HG03439 (cell line): ENCODE measurements around the gene HRAS.
A peak's percentile ranks its signal among the peaks of the same experiment; 100 is the strongest.
"Not testable (repeated sequence)": the region's sequence is repeated elsewhere in the genome, so short reads cannot be mapped to it uniquely, and the experiment has no call there.

ENCODE experiments used
- ATAC-seq: cut with Tn5 transposase; IDR thresholded peaks from one replicate; pipeline ENCODE4 v1.9.1; 2021; ENCODE audit warnings: mild to moderate bottlenecking, moderate library complexity; ENCODE audit not compliant: unreplicated experiment

The HRAS gene

GRCh38 chr11:535519-536454, at the start of gene HRAS:
HRAS (minus strand) TSS chr11:535576.
- ATAC-seq: peak; percentile 67

- no peak for ATAC-seq
These were observed 48.9 kb upstream of the HRAS start for GRCh38 chr11:584287-584686.

DNA sequence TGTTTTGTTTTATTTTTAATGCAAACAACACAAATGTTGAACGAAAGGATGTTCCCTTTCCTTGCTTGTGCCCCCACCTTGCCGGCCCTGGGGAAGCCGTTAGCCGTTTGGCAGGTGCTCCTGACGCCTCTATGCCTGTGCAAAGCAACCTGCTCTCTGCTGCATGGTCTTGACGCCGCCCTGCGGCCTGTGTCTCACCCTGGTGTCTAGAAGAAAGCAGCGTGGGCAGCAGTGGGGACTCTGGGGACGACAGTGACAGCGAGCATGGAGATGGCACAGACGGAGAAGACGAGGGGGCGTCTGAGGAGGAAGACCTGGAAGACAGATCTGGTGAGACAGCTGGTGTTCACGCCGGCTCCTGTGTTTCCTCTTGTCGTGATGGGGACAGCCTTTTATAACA, 46.4 kb upstream of the HRAS start:
- ATAC-seq: no peak

DNA sequence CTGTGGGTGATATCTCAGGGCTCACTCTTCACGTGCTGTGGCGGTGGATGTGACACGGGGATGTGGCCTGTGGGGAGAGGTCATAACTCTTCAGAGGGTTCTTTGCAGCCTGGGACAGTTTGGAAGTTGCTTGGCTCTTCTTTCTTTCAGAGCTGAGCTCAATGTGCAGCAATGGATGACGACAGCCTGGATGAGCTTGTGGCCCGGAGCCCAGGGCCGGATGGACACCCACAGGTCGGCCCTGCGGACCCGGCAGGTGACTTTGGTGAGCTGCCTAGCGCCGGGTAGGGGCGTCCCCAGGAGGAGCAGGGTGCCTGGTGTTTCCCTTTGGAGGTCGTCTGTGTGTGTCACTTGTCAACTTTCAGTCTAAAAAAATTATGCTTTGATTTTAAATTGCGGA, 46.0 kb upstream of the HRAS start:
- ATAC-seq: no peak

DNA sequence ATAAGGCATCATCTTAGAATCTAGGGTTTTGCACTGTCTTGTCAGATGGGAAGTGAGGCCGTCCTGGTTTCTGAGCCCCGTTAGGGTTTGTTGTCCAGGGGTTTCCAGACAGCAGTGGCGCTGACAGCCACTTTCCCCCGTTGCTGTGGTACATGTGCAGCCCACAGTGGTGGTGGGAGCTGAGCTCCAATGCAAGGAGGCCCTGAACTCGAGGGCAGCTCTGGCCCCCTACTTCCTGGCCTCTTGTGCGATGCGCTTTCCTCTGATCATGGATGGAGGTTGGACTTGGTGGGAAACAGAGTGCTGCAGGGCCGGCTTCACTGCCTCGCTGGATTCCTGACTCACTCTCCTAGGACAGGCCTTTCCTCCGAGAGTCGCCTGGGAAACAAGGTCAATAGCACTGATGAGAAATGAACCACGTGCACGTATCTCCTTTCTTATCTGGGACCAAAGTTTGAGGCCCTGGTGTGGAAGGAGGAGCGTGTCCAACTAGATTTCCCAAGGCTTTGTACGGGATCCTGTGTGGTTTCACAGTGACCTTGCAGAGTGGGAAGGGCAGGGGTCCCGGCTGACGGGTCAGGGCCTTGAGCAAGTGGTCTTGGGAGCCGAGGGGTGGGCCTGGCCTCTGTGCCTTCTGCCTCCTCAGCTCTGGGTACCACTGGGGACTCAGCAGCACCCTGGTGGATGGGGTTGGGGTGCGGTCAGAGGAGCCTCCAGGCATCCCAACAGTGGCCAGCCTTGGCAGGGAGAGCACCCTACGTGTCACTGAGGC, 44.6 kb upstream of the HRAS start:
- no peak for ATAC-seq

DNA sequence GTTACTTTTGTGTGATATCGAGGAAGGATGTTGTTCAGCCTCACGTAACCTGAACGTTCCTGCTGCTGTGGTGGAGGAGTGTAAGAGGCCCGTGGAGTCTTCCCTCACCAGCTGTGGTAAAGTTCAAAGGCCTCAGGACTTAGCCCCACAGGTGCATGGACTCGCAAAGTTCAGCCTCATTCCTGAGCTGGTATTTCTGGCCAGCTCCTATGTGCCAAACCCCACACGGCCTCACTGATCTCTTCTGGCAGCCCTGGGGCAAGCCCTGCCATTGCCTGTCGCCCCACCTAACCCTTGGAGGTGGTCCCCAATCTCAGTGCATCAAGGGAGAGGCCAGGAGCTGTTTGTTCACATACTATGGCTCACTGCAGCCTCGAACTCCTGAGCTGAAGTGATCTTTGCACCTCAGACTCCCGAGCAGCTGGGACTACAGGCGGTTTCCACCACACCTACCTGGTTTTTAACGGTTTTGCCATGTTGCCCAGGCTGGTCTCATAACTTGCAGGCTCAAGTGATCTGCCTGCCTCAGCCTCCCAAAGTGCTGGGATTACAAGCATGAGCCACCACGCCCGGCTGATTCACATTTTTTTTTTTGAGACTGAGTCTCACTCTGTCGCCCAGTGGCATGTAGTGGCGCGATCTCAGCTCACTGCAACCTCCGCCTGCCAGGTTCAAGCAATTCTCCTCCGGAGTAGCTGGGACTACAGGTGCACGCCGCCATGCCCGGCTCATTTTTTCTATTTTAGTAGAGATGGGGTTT, 43.1 kb upstream of the HRAS start:
- no peak for ATAC-seq

DNA sequence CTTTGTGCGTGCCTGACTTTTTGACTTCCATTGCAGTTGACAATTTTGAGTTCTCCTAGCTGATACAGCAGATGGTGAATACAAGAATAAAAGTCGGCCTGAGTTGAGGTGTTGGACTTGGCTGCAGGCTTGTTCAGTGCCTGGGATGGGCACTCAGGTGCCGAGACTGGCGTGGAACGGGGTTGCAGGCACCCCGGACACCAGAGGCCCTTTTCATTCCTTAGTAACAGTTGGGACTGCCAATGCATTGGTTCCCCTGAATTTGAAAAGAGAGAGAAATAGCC, 42.2 kb upstream of the HRAS start:
- no peak for ATAC-seq

- ATAC-seq: no peak
These were observed 41.6 kb upstream of the HRAS start for GRCh38 chr11:576811-577610.

GRCh38 chr11:575996-576768, 40.8 kb upstream of the HRAS start, which contains the start of gene PHRF1:
PHRF1 (plus strand) TSS chr11:576470; CDS start chr11:581513, 5,043 bp downstream.
- peak; percentile 79 for ATAC-seq

GRCh38 chr11:575313-575995, 40.1 kb upstream of the HRAS start:
- peak; percentile 34 for ATAC-seq

DNA sequence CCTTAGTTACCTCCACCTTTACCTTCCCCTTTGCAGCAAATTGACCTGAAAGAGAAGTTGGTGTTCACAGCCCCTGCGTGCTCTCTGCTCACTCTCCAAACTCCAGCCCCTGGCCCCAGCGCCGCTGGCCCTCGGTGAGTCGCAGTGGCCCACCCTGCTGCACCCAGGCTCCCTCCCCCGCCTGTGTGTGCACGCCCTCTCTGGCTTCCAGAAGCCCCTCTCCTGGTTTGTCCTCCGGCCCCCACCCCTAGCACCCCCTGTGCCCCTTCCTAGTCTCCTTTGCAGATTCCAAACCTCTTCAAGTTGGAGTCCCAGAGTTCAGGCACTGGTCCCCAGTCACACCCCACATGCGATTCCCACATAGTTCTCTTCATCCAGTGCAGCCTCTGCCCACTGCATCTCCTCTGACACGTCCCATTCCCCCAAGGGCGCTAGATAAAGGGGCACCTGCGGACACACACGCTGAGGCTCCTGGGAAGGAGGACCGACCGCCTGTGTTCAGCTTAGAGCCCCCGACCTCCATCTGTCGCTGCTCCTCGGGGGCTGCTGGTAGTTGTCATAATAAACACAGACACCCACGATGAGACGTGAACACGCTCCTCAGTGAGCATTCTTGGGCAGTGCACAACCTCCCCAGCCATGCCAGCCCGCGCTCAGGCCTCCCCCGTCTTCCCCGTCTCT, 39.4 kb upstream of the HRAS start:
- ATAC-seq: no peak

DNA sequence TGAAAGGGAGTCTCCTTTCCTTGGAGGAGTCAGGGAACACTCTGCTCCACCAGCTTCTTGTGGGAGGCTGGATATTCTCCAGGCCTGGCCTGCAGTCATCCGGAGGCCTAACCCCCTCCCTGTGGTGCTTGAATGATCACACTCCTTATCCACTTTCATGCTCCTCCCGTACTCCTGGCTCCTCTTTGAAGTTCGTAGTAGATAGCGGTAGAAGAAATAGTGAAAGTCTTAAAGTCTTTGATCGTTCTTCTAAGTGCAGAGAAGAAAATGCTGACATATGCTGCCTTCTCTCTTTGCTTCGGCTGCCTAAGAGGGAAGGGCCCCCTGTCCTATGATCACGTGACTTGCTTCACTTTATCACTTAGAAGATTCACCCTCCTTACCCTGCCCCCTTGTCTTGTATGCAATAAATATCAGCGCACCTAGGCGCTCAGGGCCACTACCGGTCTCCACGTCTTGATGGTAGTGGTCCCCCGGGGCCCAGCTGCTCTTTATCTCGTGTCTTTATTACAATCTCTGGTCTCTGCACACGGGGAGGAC, 38.7 kb upstream of the HRAS start:
- not testable (repeated sequence) for ATAC-seq

- ATAC-seq: no peak
These were observed 37.9 kb upstream of the HRAS start for GRCh38 chr11:573146-573759.

- no peak for ATAC-seq
These were observed 36.4 kb upstream of the HRAS start for GRCh38 chr11:571802-572185.

GRCh38 chr11:569158-569885, 33.9 kb upstream of the HRAS start:
- ATAC-seq: no peak

- ATAC-seq: peak; percentile 77
These were observed 33.2 kb upstream of the HRAS start for GRCh38 chr11:568306-569157.
